HepG2 (cell line): Measurements from ENCODE around the gene SEMA7A. TPM values are rescaled to one million over a fixed set of nuclear protein-coding genes. Genes with fewer than 3 reads are reported as not detected.

ENCODE experiments used
- HCFC1 ChIP-seq: fragments of 150-350 bp; IDR thresholded peaks from 2 replicates; pipeline ENCODE4 v1.6.1; 2014; ENCODE audit warnings: low read depth, low read length
- HOXA7 ChIP-seq: sonication (generic); formaldehyde crosslinking; IDR thresholded peaks from 2 replicates; pipeline ENCODE4 v1.8.1; 2022; ENCODE audit warnings: mild to moderate bottlenecking, missing genetic modification reagents, moderate library complexity
- KDM1A ChIP-seq: IDR thresholded peaks from 2 replicates; pipeline ENCODE4 v1.6.1; 2016; ENCODE audit warnings: missing compliant biosample characterization
- MEIS1 ChIP-seq: sonication (generic); formaldehyde crosslinking; IDR thresholded peaks from 2 replicates; pipeline ENCODE4 v1.9.0; 2021; ENCODE audit warnings: mild to moderate bottlenecking, missing genetic modification reagents, moderate library complexity, borderline replicate concordance
- PAF1 ChIP-seq: IDR thresholded peaks from 2 replicates; pipeline ENCODE4 v1.6.1; 2016; ENCODE audit warnings: missing genetic modification reagents, missing compliant biosample characterization
- SPEN ChIP-seq: sonication (generic); formaldehyde crosslinking; IDR thresholded peaks from 2 replicates; pipeline ENCODE4 v1.5.1; 2020; ENCODE audit warnings: low read depth, mild to moderate bottlenecking, missing genetic modification reagents
- TBL1XR1 ChIP-seq: fragments of 150-350 bp; IDR thresholded peaks from 2 replicates; pipeline ENCODE4 v1.6.1; 2014; ENCODE audit warnings: borderline replicate concordance, low read length; ENCODE audit not compliant: partially characterized antibody
- TSC22D2 ChIP-seq: sonication (generic); formaldehyde crosslinking; IDR thresholded peaks from 2 replicates; pipeline ENCODE4 v1.5.1; 2020; ENCODE audit warnings: missing genetic modification reagents, mild to moderate bottlenecking, borderline replicate concordance
- ZNF121 ChIP-seq: sonication (generic); formaldehyde crosslinking; IDR thresholded peaks from 2 replicates; pipeline ENCODE4 v1.5.0; 2020; ENCODE audit warnings: mild to moderate bottlenecking, missing genetic modification reagents
- ZNF761 ChIP-seq: sonication (generic); formaldehyde crosslinking; conservative IDR thresholded peaks from 2 replicates; pipeline ENCODE4 v1.4.0; 2020; ENCODE audit warnings: mild to moderate bottlenecking, missing genetic modification reagents
- ZNF792 ChIP-seq: IDR thresholded peaks from 2 replicates; pipeline ENCODE4 v1.6.1; 2016
- polyA plus RNA-seq, 8 experiments: library from polyadenylated mRNA; depleted of rRNA in 3 of 8; stranded (reverse) in 7 of 8; unstranded in 1 of 8; fragments of >200 nt; fragmentation: Illumina TruSeq in 4 of 8; extraction: Trizol in 4 of 8; gene quantifications; 2 replicates each; pipeline versions ENCODE4 v1.2.1 to v1.2.3, GENCODE V29; 2011 to 2016; ENCODE audit warnings: low read depth in 4 of 8, missing spikeins in 1 of 8, mixed read lengths in 1 of 8; ENCODE audit not compliant: insufficient read depth in 1 of 8
- total RNA-seq, 5 experiments: library from RNA; depleted of rRNA; stranded (reverse); fragments of >200 nt; fragmentation: Illumina TruSeq; extraction: Trizol; gene quantifications; 2 replicates each; pipeline ENCODE4 v1.2.3, GENCODE V29; 2016; ENCODE audit warnings: low read depth in 1 of 5
- TF ChIP-seq, protein P1 (sequence below): sonication (generic); formaldehyde crosslinking; IDR thresholded peaks from 2 replicates; pipeline ENCODE4 v1.5.1; 2020; ENCODE audit warnings: mild to moderate bottlenecking, missing genetic modification reagents, borderline replicate concordance
- TF ChIP-seq, protein P2 (sequence below): sonication (generic); formaldehyde crosslinking; IDR thresholded peaks from 2 replicates; pipeline ENCODE4 v1.8.1; 2023; ENCODE audit warnings: mild to moderate bottlenecking, moderate library complexity, missing genetic modification reagents
- TF ChIP-seq, protein P3 (sequence below): sonication (generic); formaldehyde crosslinking; IDR thresholded peaks from 2 replicates; pipeline ENCODE4 v1.8.1; 2023; ENCODE audit warnings: mild to moderate bottlenecking, inconsistent platforms, moderate library complexity, missing genetic modification reagents, borderline replicate concordance
- TF ChIP-seq, protein P4 (sequence below): sonication (generic); formaldehyde crosslinking; IDR thresholded peaks from 2 replicates; pipeline ENCODE4 v1.5.0; 2020; ENCODE audit warnings: missing genetic modification reagents, mild to moderate bottlenecking, borderline replicate concordance
- TF ChIP-seq, protein P5 (sequence below): sonication (generic); formaldehyde crosslinking; IDR thresholded peaks from 2 replicates; pipeline ENCODE4 v1.5.0; 2020; ENCODE audit warnings: mild to moderate bottlenecking, missing genetic modification reagents

The SEMA7A gene
- total and polyA plus RNA-seq, 2 of the 13 experiments (the other 11 are each of a cell fraction or from before 2014, with no cell fraction given), result 9.0 to 15.8 TPM

DNA sequence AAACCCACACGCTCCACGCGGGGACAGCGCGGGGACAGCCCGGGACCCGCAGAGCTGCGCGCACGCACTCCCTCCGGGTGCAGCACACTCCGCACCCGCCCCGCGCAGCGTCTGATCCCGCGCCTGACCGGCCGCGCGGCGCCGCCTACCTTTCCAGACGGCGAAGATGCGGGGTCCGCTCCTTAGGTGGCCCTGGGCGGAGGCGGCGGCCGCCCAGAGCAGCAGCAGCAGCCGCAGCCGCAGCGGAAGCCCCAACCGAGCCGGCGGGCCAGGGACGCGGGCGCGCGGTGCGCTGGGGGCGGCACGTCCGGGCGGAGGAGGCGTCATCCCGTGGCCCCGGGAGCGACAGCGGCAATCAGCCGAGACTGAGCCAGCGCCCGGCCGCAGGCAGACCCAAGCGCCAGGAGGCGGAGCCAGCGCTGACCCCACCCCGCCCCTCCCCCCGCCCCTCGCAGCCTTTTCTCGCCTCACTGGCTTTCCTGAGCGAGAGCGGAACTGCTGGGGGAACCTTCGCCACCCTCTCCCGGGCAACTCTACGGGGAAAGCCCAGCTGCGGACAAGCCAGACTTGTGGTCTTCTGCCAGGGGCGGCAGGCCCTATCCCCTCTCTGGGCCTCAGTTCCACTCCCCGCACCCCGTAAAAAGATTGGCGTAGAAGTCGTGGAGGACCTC lies at the start of gene SEMA7A (continued):
- TF ChIP-seq, protein P1, sequence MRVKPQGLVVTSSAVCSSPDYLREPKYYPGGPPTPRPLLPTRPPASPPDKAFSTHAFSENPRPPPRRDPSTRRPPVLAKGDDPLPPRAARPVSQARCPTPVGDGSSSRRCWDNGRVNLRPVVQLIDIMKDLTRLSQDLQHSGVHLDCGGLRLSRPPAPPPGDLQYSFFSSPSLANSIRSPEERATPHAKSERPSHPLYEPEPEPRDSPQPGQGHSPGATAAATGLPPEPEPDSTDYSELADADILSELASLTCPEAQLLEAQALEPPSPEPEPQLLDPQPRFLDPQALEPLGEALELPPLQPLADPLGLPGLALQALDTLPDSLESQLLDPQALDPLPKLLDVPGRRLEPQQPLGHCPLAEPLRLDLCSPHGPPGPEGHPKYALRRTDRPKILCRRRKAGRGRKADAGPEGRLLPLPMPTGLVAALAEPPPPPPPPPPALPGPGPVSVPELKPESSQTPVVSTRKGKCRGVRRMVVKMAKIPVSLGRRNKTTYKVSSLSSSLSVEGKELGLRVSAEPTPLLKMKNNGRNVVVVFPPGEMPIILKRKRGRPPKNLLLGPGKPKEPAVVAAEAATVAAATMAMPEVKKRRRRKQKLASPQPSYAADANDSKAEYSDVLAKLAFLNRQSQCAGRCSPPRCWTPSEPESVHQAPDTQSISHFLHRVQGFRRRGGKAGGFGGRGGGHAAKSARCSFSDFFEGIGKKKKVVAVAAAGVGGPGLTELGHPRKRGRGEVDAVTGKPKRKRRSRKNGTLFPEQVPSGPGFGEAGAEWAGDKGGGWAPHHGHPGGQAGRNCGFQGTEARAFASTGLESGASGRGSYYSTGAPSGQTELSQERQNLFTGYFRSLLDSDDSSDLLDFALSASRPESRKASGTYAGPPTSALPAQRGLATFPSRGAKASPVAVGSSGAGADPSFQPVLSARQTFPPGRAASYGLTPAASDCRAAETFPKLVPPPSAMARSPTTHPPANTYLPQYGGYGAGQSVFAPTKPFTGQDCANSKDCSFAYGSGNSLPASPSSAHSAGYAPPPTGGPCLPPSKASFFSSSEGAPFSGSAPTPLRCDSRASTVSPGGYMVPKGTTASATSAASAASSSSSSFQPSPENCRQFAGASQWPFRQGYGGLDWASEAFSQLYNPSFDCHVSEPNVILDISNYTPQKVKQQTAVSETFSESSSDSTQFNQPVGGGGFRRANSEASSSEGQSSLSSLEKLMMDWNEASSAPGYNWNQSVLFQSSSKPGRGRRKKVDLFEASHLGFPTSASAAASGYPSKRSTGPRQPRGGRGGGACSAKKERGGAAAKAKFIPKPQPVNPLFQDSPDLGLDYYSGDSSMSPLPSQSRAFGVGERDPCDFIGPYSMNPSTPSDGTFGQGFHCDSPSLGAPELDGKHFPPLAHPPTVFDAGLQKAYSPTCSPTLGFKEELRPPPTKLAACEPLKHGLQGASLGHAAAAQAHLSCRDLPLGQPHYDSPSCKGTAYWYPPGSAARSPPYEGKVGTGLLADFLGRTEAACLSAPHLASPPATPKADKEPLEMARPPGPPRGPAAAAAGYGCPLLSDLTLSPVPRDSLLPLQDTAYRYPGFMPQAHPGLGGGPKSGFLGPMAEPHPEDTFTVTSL (CRISPR knock-in tag), result no peak
- no peak for TF ChIP-seq ZNF121 (CRISPR knock-in tag)
- TF ChIP-seq, protein P2, sequence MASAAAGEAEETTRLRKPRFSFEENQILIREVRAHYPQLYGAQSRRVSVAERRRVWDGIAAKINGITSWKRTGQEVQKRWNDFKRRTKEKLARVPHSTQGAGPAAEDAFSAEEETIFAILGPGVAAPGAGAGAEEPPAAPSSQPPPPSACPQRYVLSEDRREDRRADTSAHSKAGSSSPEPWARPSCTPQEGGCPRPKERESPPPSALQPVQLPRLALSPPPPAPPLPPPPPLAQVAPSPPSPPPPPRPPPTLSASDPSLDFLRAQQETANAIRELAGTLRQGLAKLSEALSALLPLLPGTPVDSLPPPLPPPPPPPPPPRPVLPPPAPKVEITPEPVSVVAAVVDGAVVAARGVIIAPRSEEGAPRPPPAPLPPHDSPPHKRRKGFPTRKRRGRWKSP, result no peak
- no peak for TF ChIP-seq PAF1 (CRISPR knock-in tag)
- TF ChIP-seq TBL1XR1, result no peak
- TF ChIP-seq HCFC1, result no peak
- TF ChIP-seq ZNF792, result no peak; the same call in 1 of the 2 replicates
- TF ChIP-seq, protein P3, sequence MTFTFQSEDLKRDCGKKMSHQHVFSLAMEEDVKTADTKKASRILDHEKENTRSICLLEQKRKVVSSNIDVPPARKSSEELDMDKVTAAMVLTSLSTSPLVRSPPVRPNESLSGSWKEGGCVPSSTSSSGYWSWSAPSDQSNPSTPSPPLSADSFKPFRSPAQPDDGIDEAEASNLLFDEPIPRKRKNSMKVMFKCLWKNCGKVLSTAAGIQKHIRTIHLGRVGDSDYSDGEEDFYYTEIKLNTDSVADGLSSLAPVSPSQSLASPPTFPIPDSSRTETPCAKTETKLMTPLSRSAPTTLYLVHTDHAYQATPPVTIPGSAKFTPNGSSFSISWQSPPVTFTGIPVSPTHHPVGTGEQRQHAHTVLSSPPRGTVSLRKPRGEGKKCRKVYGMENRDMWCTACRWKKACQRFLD (CRISPR knock-in tag), result no peak
- TF ChIP-seq, protein P4, sequence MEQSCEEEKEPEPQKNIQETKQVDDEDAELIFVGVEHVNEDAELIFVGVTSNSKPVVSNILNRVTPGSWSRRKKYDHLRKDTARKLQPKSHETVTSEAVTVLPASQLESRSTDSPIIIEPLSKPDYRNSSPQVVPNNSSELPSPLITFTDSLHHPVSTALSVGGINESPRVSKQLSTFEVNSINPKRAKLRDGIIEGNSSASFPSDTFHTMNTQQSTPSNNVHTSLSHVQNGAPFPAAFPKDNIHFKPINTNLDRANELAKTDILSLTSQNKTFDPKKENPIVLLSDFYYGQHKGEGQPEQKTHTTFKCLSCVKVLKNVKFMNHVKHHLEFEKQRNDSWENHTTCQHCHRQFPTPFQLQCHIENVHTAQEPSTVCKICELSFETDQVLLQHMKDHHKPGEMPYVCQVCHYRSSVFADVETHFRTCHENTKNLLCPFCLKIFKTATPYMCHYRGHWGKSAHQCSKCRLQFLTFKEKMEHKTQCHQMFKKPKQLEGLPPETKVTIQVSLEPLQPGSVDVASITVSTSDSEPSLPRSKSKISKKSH (CRISPR knock-in tag), result no peak
- TF ChIP-seq TSC22D2 (CRISPR knock-in tag), result no peak
- TF ChIP-seq, protein P5, sequence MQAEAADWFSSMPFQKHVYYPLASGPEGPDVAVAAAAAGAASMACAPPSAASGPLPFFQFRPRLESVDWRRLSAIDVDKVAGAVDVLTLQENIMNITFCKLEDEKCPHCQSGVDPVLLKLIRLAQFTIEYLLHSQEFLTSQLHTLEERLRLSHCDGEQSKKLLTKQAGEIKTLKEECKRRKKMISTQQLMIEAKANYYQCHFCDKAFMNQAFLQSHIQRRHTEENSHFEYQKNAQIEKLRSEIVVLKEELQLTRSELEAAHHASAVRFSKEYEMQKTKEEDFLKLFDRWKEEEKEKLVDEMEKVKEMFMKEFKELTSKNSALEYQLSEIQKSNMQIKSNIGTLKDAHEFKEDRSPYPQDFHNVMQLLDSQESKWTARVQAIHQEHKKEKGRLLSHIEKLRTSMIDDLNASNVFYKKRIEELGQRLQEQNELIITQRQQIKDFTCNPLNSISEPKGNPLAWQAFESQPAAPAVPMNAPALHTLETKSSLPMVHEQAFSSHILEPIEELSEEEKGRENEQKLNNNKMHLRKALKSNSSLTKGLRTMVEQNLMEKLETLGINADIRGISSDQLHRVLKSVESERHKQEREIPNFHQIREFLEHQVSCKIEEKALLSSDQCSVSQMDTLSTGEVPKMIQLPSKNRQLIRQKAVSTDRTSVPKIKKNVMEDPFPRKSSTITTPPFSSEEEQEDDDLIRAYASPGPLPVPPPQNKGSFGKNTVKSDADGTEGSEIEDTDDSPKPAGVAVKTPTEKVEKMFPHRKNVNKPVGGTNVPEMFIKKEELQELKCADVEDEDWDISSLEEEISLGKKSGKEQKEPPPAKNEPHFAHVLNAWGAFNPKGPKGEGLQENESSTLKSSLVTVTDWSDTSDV (CRISPR knock-in tag), result no peak
- TF ChIP-seq MEIS1 (CRISPR knock-in tag), result no peak
- no peak for TF ChIP-seq HOXA7 (CRISPR knock-in tag)
- TF ChIP-seq KDM1A, result no peak
- TF ChIP-seq SPEN (CRISPR knock-in tag), result 0 out of 2 replicates have a peak, but pooled peaks have one; percentile 61
- TF ChIP-seq ZNF761 (CRISPR knock-in tag), result peak; percentile 72; the same call in 1 of the 2 replicates
